ENCODE measurements around the gene RNF224. TPM values are rescaled to one million over a fixed set of nuclear protein-coding genes. Genes with fewer than 3 reads are reported as not detected.

The RNF224 gene
- total and polyA plus RNA-seq, 2 experiments from 2014 or later, result not detected

DNA sequence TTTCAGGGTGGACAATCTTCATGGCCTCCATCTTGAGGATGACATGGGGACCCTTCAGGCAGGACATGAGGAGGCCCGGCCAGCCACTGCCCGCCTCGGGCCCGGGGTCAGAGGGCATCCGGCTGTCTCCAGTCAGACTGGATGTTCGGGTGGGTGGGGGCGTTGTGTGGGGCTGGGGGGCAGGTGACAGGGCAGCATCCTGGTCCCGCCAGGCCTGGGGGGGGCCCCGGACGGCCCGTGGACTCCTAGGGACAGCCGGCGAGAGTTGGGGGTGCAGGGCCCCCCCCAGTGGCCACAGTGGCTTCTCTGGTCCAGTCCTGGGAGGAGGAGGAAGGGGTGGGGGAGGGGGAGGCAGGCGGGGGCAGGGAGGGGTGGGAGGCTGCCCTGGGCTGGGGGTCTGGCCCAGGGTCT lies 6.2 kb upstream of the RNF224 start:
- H3K4me1 ChIP-seq (ENCODE audit: low read depth), result peaks cover 31% of the 10 kb centered on the region
- H3K27me3 ChIP-seq, result no peaks in the 10 kb centered on the region
- no peaks in the 10 kb centered on the region for H3K36me3 ChIP-seq
- TF ChIP-seq, protein P1, sequence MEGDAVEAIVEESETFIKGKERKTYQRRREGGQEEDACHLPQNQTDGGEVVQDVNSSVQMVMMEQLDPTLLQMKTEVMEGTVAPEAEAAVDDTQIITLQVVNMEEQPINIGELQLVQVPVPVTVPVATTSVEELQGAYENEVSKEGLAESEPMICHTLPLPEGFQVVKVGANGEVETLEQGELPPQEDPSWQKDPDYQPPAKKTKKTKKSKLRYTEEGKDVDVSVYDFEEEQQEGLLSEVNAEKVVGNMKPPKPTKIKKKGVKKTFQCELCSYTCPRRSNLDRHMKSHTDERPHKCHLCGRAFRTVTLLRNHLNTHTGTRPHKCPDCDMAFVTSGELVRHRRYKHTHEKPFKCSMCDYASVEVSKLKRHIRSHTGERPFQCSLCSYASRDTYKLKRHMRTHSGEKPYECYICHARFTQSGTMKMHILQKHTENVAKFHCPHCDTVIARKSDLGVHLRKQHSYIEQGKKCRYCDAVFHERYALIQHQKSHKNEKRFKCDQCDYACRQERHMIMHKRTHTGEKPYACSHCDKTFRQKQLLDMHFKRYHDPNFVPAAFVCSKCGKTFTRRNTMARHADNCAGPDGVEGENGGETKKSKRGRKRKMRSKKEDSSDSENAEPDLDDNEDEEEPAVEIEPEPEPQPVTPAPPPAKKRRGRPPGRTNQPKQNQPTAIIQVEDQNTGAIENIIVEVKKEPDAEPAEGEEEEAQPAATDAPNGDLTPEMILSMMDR (IDR thresholded peaks at IDR 0.05; ENCODE audit: low read depth, low read length), result no peak
- no peak for DNase-seq (ENCODE audit: low read depth in 1 of 2, low spot score in 1 of 2)
- H3K27ac ChIP-seq, result peak overlapping the region; percentile 80
- H3K9me3 ChIP-seq (ENCODE audit: low read depth), result no peaks in the 10 kb centered on the region
- H3K4me3 ChIP-seq, result peak overlapping the region; percentile 59

DNA sequence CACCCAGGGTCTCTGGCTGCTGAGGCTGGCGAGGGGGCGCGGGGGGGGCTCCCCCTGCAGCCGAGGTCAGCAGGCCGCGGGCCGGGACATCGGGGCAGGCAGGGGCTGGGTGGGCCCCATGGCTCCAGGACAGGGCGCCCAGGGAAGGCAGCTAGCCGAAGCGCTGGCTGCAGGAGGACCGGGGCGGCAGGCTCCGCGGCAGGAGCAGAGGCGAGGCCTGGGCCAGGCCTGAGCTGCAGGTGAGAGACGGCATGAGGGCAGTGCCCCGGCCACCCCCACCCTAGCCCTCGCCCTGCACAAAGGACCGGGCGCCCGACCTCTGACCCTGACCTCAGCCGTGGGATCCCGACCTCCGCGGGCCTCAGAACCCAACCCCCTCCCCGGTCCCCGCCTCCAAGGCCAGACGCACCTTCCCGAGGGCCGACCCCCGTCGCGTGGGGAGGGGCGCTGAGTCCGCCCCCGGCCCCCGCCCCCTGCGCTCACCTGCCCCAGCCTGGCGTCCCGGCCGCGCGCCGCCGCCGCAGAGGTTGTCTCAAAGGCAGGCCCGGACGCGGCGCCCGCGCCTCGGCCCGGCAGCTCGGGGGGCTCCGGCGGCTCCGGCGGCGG lies 5.7 kb upstream of the RNF224 start:
- H3K4me3 ChIP-seq, result peak overlapping the region; percentile 59
- peak in 1 of 2 donors; percentile 57 for DNase-seq (ENCODE audit: low read depth in 1 of 2, low spot score in 1 of 2)
- H3K27me3 ChIP-seq, result no peaks in the 10 kb centered on the region

DNA sequence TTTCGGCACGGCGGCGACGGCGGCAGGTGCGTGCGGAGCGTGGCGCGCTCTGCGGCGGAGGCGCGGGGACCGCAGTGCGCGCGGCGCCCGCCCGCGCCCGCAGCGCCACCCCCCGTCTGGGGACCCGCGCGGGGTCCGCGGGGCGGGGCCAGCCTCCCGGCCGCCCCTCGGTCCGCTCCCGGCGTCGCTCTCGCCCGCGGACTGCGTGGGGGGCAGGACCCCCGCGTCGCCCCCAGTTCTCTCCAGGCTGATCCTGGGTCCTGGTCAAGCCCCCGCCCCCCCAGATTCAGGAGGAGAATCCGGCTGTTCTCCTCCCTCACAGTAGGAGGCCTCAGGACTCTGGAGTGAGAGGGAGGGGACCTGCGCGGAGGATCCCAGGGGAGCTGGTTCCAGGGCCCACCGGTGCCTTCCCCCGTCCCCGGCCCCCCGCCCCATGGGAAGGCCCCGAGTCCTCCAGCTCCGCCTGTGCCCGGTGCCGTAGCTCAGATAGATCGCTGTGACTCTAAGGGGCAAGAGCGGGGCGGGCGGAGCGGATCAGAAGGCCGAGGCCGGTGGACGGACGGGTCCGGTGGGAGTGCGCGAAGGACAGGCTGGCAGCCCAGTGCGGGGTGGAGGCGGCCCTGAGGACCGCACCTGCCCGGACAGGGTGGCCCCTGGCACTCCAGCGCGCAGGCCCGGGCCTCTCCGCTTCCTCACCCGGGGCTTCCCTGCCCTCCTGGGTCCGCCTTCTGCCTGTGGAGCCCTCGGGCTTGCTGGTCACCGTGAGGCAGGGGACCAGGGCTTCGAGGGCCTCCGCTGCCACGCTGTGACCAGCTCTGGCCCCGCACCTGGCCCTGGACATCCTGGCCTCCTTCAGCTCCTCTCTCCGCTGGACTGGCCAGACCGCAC lies 4.9 kb upstream of the RNF224 start, which contains the start of gene RNF208:
RNF208 (minus strand) TSS at position 51 of the 888 bp plus-strand sequence. CDS start 1,028 bp downstream, outside the sequence.
- no peaks in the 10 kb centered on the region for H3K9me3 ChIP-seq (ENCODE audit: low read depth)
- TF ChIP-seq, protein P1 (IDR thresholded peaks at IDR 0.05; ENCODE audit: low read depth, low read length), result no peak
- H3K27me3 ChIP-seq, result no peaks in the 10 kb centered on the region
- H3K36me3 ChIP-seq, result no peaks in the 10 kb centered on the region
- H3K4me1 ChIP-seq (ENCODE audit: low read depth), result peaks cover 29% of the 10 kb centered on the region
- H3K4me3 ChIP-seq, result peak within 1 kb of the TSS; percentile 59
- peak in 1 of 2 donors; percentile 57 for DNase-seq (ENCODE audit: low read depth in 1 of 2, low spot score in 1 of 2)
- H3K27ac ChIP-seq, result peak within 1 kb of the TSS; percentile 81

More for the DNA sequence above, 5.7 kb upstream of the RNF224 start:
- TF ChIP-seq, protein P1 (IDR thresholded peaks at IDR 0.05; ENCODE audit: low read depth, low read length), result no peak
- Histone ChIP-seq H3K9me3 (ENCODE audit: low read depth) (no peaks in the 10 kb centered on the region), H3K36me3 (no peaks in the 10 kb centered on the region), H3K4me1 (ENCODE audit: low read depth) (peaks cover 31% of the 10 kb centered on the region), H3K27ac (peak overlapping the region; percentile 80)

GRCh38 chr9:137223078-137223970 lies 4.0 kb upstream of the RNF224 start:
- no peaks in the 10 kb centered on the region for H3K9me3 ChIP-seq (ENCODE audit: low read depth)
- H3K27ac ChIP-seq, result peak overlapping the region; percentile 81
- H3K4me3 ChIP-seq, result peak overlapping the region; percentile 49
- DNase-seq (ENCODE audit: low read depth in 1 of 2, low spot score in 1 of 2), result peak; percentile 98
- H3K4me1 ChIP-seq (ENCODE audit: low read depth), result peaks cover 23% of the 10 kb centered on the region
- no peaks in the 10 kb centered on the region for H3K36me3 ChIP-seq
- TF ChIP-seq, protein P1 (IDR thresholded peaks at IDR 0.05; ENCODE audit: low read depth, low read length), result no peak
- no peaks in the 10 kb centered on the region for H3K27me3 ChIP-seq
